Keratinocyte (primary cell): ENCODE results near the gene CD93.

Source experiments
- CTCF ChIP-seq, 3 experiments: IDR thresholded peaks in 1 of 3; conservative IDR thresholded peaks in 1 of 3; optimal IDR thresholded peaks in 1 of 3; 2 replicates in 2 of 3; 3 replicates in 1 of 3; pipeline versions ENCODE3 to v1.5.1; 2011; ENCODE audit warnings: low read length in 3 of 3, mild to moderate bottlenecking in 3 of 3, moderate library complexity in 2 of 3, control low read depth in 1 of 3, inconsistent platforms in 1 of 3; ENCODE audit not compliant: insufficient read depth in 2 of 3; ENCODE audit errors: extremely low read depth in 1 of 3
- EZH2 ChIP-seq: IDR thresholded peaks from one replicate; pipeline ENCODE4 v1.6.1; 2012; ENCODE audit warnings: inconsistent platforms, mild to moderate bottlenecking, low read length, moderate library complexity

DNA sequence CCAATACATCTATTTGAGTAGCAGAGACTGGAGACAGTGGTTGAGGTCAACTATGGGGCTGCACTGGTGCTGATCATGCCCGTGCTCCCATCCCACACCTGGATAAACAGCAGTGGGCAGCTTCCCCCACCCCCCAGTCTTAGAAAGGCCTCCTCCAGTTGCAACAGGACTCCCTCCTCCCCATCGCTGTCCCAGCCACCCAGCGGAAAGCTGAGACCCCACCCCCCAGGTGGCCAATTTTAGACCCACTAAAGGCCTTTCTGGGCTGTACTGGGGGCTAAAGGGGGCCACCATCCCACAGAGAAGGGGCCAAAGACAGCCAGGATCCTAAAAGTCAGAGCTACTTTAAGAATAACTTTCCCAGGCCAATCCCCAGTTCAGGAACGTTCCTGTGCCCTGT is 52.2 kb downstream of the CD93 start:
- TF ChIP-seq CTCF (optimal IDR thresholded peaks at IDR 0.05 in 1 of 3, IDR thresholded peaks at IDR 0.05 in 1 of 3, conservative IDR thresholded peaks at IDR 0.05 in 1 of 3; ENCODE audit: extremely low read depth in 1 of 3, insufficient read depth in 2 of 3, low read length in 3 of 3): no peak
- no peak for TF ChIP-seq EZH2
